Omental fat pad (tissue), 4 donors: ENCODE results near the gene VPS35. TPM values are rescaled to one million over a fixed set of nuclear protein-coding genes. Genes with fewer than 3 reads are reported as not detected.

ENCODE experiments used
- ATAC-seq: fragments of 150-250 bp; one replicate; pipeline ENCODE4 v1.9.1; 2016; ENCODE audit warnings: mild to moderate bottlenecking, moderate library complexity; ENCODE audit not compliant: low FRiP score
- DNase-seq: peaks from one replicate; pipeline ENCODE4 v3.0.0-alpha.2; 2019; ENCODE audit warnings: low spot score
- total RNA-seq, 4 donors: library from RNA; depleted of rRNA; stranded (reverse); fragments of >200 nt; gene quantifications; one replicate each; pipeline ENCODE4 v1.1.0, GENCODE V29; 2016
- TF ChIP-seq, protein P1 (sequence below), 3 donors: fragments of 450-650 bp; IDR thresholded peaks; one replicate each; pipeline ENCODE4 v1.5.1; 2016 to 2017; ENCODE audit warnings: antibody characterized with exemption in 3 of 3, mild to moderate bottlenecking in 3 of 3, moderate library complexity in 2 of 3

The VPS35 gene
- total RNA-seq, 4 donors from 2014 or later: 49.4 to 74.5 (median 63.0) TPM

DNA sequence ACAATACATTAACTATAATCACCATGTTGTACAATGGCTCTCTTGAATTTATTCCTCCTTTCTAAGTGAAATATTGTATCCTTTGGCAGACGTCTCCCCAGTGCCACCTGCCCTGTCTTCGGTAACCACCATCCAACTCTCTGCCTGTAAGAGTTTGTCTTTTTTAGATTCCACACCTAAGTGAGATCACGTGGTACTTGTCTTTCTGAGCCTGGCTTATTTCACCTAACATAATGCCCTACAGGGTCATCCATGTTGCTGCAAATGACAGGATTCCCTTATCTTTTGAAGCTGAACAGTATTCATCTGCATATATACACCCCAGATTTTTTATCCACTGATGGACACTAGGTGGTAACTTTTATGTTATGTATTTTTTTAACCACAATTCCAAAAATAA is 24.7 kb upstream of the VPS35 start:
- ATAC-seq (no peak), DNase-seq (no peak)
- TF ChIP-seq, protein P1, sequence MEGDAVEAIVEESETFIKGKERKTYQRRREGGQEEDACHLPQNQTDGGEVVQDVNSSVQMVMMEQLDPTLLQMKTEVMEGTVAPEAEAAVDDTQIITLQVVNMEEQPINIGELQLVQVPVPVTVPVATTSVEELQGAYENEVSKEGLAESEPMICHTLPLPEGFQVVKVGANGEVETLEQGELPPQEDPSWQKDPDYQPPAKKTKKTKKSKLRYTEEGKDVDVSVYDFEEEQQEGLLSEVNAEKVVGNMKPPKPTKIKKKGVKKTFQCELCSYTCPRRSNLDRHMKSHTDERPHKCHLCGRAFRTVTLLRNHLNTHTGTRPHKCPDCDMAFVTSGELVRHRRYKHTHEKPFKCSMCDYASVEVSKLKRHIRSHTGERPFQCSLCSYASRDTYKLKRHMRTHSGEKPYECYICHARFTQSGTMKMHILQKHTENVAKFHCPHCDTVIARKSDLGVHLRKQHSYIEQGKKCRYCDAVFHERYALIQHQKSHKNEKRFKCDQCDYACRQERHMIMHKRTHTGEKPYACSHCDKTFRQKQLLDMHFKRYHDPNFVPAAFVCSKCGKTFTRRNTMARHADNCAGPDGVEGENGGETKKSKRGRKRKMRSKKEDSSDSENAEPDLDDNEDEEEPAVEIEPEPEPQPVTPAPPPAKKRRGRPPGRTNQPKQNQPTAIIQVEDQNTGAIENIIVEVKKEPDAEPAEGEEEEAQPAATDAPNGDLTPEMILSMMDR (IDR thresholded peaks at IDR 0.05): no peak

DNA sequence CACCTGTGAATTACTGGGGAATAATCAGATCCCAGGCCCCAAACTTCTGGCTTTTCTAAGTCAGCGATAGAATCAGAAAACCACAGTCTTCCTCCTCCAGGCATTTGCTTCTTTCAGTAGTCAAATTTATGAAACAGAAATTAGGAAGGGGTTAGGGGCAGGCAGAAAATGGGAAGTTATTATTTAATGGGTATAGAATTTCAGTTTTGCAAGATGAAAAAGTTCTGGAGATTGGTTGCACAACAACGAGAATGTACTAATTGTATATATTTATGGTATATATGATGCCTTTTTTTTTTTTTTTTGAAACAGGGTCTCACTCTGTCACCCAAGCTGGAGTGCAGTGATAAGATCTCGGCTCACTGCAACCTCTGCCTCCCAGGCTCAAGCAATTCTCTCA is 23.9 kb upstream of the VPS35 start:
- TF ChIP-seq, protein P1 (IDR thresholded peaks at IDR 0.05): no peak
- ATAC-seq (no peak), DNase-seq (no peak)

GRCh38 chr16:46711106-46712058 is 22.4 kb upstream of the VPS35 start:
- DNase-seq: no peak
- TF ChIP-seq, protein P1 (IDR thresholded peaks at IDR 0.05): no peak
- ATAC-seq: no peak

DNA sequence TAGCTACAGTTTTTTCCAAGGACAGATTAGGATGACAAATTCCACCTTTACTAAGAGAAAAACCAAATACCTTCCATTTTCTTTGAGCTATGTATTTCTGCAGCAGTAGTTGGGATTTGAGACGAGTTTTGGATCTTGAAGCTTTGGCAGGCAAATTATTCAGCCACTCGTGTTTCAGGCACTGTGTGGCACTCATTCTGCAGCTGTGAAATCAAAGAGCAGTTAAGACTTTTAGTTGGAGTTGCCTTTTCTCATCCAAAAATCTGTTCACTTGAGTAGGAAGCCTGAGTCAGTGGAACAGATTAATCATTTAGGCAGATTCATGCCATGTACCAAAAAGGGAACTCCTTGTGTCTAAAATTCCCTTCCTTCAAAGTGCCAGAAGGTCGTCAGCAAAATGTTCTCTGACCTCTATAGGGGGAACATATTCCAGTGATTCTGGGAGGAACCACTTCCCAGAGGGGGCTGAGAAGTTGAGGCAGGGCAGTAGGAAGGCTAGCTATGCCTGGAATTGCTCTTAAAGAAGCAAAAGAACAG is 20.6 kb upstream of the VPS35 start:
- DNase-seq (no peak), ATAC-seq (no peak)
- TF ChIP-seq, protein P1 (IDR thresholded peaks at IDR 0.05): no peak

GRCh38 chr16:46706642-46707041 is 17.7 kb upstream of the VPS35 start:
- TF ChIP-seq, protein P1 (IDR thresholded peaks at IDR 0.05): no peak
- no peak for ATAC-seq
- DNase-seq: no peak

DNA sequence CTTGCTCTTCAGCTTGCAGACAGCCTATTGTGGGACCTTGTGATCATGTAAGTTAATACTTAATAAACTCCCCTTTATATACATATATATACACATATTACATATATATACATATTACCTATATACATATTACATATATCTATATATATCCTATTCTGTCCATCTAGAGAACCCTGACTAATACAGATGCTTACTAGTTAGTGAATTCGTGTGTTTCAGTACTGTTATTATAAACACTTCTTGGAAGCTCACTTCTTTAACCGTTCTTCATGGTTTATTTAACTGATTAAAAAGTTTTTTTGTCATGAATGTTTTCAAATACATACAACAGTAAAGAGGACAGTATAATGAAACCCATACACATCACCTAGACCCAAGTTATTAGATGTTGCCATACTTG is 13.1 kb upstream of the VPS35 start:
- no peak for DNase-seq
- TF ChIP-seq, protein P1 (IDR thresholded peaks at IDR 0.05): no peak

DNA sequence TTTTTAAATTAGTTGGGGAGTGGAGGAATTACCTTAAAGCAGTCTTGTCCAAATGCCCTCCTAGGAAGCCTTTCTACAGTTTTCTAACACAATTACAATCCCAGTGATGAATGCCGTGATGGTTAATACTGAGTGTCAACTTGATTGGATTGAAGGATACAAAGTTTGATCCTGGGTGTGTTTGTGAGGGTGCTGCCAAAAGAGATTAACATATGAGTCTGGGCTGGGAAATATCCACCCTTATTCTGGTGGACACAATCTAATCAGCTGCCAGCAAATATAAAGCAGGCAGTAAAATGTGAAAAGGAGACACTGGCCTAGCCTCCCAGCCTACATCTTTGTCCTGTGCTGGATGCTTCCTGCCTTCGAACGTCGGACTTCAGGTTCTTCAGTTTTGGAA is 12.6 kb upstream of the VPS35 start:
- TF ChIP-seq, protein P1 (IDR thresholded peaks at IDR 0.05): no peak
- no peak for DNase-seq
- ATAC-seq: no peak

More for the DNA sequence above, 13.1 kb upstream of the VPS35 start:
- ATAC-seq: no peak
